HL-60 (cell line): ENCODE measurements around the gene ZNF470.

Source experiments
- DNase-seq, 2 experiments: peaks; one replicate each; pipeline ENCODE4 v3.0.0-alpha.2; 2010 to 2020; ENCODE audit warnings: low read depth in 1 of 2, low spot score in 1 of 2
- H3K27ac ChIP-seq: fragments of 250-450 bp; sonication (Bioruptor Pico); replicated peaks from 2 replicates; pipeline ENCODE4 v1.5.1; 2020; ENCODE audit warnings: mild to moderate bottlenecking, moderate library complexity
- H3K27me3 ChIP-seq: fragments of 250-450 bp; sonication (Bioruptor Pico); 2 replicates; pipeline ENCODE4 v1.5.1; 2021; ENCODE audit warnings: mild to moderate bottlenecking, moderate library complexity; ENCODE audit not compliant: insufficient read depth, poor library complexity, severe bottlenecking
- H3K4me3 ChIP-seq: replicated peaks from 2 replicates; pipeline ENCODE4 v1.5.1; 2011; ENCODE audit warnings: mild to moderate bottlenecking, control low read depth, low read length; ENCODE audit not compliant: insufficient read depth
- GABPA ChIP-seq: IDR thresholded peaks from 2 replicates; pipeline ENCODE4 v1.6.1; 2012; ENCODE audit warnings: low read depth
- POLR2AphosphoS5 ChIP-seq: IDR thresholded peaks from 2 replicates; pipeline ENCODE4 v1.6.1; 2012; ENCODE audit warnings: low read depth
- SPI1 ChIP-seq: IDR thresholded peaks from 2 replicates; pipeline ENCODE4 v1.6.1; 2012; ENCODE audit warnings: low read depth, mild to moderate bottlenecking, borderline replicate concordance
- TF ChIP-seq, protein P1 (sequence below): IDR thresholded peaks from one replicate; pipeline ENCODE4 v1.5.1; 2011; ENCODE audit warnings: low read length, control low read depth, inconsistent platforms; ENCODE audit not compliant: insufficient read depth
- TF ChIP-seq, protein P2 (sequence below): IDR thresholded peaks from 2 replicates; pipeline ENCODE4 v1.6.1; 2012; ENCODE audit warnings: low read depth; ENCODE audit not compliant: insufficient replicate concordance

ZNF470 gene

DNA sequence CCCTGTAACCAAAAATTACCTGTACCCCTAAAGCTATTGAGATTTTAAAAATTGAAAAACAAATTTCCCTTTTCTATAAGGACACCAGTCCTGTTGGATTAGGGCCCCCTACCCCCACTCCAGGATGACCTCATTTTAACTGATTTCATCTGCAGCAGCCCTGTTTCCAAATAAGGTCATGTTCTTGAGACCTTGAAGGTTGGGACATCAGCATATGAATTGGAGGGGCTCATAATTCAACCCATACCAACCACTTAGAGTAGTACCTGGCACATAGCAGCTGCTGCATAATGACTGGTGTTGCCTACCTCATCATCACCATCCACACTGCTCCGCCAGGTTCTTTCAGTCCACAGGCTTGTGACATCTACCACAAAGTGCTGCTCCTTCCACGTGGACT is 45.5 kb downstream of the ZNF470 start:
- no peak for DNase-seq
- no peak overlapping the region for H3K4me3 ChIP-seq
- no peak overlapping the region for H3K27ac ChIP-seq
- H3K27me3 ChIP-seq: no peaks in the 10 kb centered on the region
- no peak for TF ChIP-seq POLR2AphosphoS5
- TF ChIP-seq SPI1: no peak
- TF ChIP-seq, protein P1, sequence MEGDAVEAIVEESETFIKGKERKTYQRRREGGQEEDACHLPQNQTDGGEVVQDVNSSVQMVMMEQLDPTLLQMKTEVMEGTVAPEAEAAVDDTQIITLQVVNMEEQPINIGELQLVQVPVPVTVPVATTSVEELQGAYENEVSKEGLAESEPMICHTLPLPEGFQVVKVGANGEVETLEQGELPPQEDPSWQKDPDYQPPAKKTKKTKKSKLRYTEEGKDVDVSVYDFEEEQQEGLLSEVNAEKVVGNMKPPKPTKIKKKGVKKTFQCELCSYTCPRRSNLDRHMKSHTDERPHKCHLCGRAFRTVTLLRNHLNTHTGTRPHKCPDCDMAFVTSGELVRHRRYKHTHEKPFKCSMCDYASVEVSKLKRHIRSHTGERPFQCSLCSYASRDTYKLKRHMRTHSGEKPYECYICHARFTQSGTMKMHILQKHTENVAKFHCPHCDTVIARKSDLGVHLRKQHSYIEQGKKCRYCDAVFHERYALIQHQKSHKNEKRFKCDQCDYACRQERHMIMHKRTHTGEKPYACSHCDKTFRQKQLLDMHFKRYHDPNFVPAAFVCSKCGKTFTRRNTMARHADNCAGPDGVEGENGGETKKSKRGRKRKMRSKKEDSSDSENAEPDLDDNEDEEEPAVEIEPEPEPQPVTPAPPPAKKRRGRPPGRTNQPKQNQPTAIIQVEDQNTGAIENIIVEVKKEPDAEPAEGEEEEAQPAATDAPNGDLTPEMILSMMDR: no peak
- no peak for TF ChIP-seq GABPA
- TF ChIP-seq, protein P2, sequence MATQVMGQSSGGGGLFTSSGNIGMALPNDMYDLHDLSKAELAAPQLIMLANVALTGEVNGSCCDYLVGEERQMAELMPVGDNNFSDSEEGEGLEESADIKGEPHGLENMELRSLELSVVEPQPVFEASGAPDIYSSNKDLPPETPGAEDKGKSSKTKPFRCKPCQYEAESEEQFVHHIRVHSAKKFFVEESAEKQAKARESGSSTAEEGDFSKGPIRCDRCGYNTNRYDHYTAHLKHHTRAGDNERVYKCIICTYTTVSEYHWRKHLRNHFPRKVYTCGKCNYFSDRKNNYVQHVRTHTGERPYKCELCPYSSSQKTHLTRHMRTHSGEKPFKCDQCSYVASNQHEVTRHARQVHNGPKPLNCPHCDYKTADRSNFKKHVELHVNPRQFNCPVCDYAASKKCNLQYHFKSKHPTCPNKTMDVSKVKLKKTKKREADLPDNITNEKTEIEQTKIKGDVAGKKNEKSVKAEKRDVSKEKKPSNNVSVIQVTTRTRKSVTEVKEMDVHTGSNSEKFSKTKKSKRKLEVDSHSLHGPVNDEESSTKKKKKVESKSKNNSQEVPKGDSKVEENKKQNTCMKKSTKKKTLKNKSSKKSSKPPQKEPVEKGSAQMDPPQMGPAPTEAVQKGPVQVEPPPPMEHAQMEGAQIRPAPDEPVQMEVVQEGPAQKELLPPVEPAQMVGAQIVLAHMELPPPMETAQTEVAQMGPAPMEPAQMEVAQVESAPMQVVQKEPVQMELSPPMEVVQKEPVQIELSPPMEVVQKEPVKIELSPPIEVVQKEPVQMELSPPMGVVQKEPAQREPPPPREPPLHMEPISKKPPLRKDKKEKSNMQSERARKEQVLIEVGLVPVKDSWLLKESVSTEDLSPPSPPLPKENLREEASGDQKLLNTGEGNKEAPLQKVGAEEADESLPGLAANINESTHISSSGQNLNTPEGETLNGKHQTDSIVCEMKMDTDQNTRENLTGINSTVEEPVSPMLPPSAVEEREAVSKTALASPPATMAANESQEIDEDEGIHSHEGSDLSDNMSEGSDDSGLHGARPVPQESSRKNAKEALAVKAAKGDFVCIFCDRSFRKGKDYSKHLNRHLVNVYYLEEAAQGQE: no peak

DNA sequence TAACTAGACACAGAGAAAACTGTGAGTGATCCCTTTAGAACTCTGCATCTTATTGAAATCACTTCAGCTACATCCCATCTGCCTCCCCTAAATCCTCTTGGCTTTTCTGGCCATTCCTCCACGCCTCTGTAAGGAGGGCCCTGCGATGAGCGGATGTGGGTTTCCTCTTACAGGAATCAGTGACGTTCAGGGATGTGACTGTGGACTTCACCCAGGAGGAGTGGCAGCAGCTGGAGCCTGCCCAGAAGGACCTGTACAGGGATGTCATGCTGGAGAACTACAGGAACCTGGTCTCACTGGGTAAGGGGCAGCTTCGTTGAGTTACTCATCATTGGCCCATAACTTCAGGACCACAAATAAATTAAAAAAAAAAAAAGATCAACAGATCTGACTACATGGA is 46.4 kb downstream of the ZNF470 start:
- TF ChIP-seq, protein P2: no peak
- TF ChIP-seq, protein P1: no peak
- no peak for DNase-seq
- H3K27me3 ChIP-seq: no peaks in the 10 kb centered on the region

DNA sequence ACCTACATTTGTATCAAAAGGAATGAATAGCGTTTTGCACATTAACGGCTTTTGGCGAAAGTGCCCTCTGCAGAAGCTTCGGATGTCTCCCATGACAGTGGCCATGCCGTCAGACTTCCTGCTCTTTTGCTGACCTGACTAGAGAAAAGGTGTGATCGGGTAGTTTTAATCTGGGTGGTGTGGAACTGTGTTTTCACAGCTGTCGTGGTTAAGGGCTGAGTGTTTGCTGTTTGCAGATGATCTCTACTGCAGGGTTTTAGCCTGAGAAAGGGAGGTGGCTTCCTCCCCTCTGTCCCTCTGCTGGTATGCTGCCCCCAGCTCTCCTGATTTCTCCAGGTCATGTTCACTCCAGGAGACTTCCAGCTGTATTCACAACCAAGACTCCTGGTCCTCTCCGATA is 50.3 kb downstream of the ZNF470 start:
- TF ChIP-seq POLR2AphosphoS5: no peak
- no peak overlapping the region for H3K4me3 ChIP-seq
- H3K27ac ChIP-seq: no peak overlapping the region
- no peak for DNase-seq
- no peaks in the 10 kb centered on the region for H3K27me3 ChIP-seq

More for the DNA sequence above, 46.4 kb downstream of the ZNF470 start:
- no peak overlapping the region for H3K27ac ChIP-seq
- H3K4me3 ChIP-seq: no peak overlapping the region

DNA sequence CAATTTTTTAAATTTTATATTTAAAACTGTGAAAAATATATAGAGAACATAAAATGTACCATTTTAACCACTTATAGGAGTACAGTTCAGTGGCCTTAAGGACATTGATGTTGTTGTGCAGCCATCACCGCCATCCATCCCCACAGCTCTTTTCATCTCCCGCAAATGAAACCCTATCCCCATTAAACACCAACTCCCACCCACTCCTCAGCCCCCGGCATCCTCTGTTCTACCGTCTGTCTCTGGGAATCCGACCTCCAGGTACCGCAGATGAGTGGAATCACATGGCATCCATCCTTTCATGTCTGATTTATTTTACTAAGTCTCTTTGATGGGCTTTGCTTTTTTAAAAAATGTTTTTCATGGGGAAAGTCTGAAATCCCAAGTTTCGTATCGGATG is 51.9 kb downstream of the ZNF470 start:
- DNase-seq: no peak
- TF ChIP-seq, protein P1: no peak
- TF ChIP-seq, protein P2: no peak
- TF ChIP-seq SPI1 (no peak), GABPA (no peak), POLR2AphosphoS5 (no peak)

More for the DNA sequence above, 51.9 kb downstream of the ZNF470 start:
- no peak overlapping the region for H3K4me3 ChIP-seq
- H3K27me3 ChIP-seq: no peaks in the 10 kb centered on the region
- H3K27ac ChIP-seq: no peak overlapping the region
